GM23338 (cell line): ENCODE data around the gene PLPP4. TPM values are rescaled to one million over a fixed set of nuclear protein-coding genes. Genes with fewer than 3 reads are reported as not detected.

Experiments used
- ATAC-seq: fragments of 200-7000 bp; cut with Tn5 transposase; 3 replicates; pipeline ENCODE4 v1.9.1; 2020
- DNase-seq: peaks from one replicate; pipeline ENCODE4 v3.0.0-alpha.2; 2015; ENCODE audit warnings: low spot score
- H2AFZ ChIP-seq: fragments of 200-600 bp; sonication (generic); 2 replicates; pipeline ENCODE4 v1.8.0; 2016; ENCODE audit warnings: antibody characterized with exemption, mild to moderate bottlenecking, moderate library complexity
- H3F3A ChIP-seq: fragments of 200-600 bp; sonication (generic); replicated peaks from 2 replicates; pipeline ENCODE4 v1.8.0; 2017; ENCODE audit warnings: antibody characterized with exemption, mixed run types, low read depth
- H3K27ac ChIP-seq: fragments of 200-600 bp; sonication (generic); 2 replicates; pipeline ENCODE4 v1.6.1; 2016; ENCODE audit warnings: low read depth
- H3K27me3 ChIP-seq: fragments of 200-600 bp; sonication (generic); 2 replicates; pipeline ENCODE4 v1.8.0; 2016; ENCODE audit warnings: mild to moderate bottlenecking, mixed run types, moderate library complexity; ENCODE audit not compliant: insufficient read depth
- H3K36me3 ChIP-seq: fragments of 200-600 bp; sonication (generic); 2 replicates; pipeline ENCODE4 v1.8.0; 2016; ENCODE audit warnings: mild to moderate bottlenecking; ENCODE audit not compliant: insufficient read depth
- H3K4me1 ChIP-seq: fragments of 200-600 bp; sonication (generic); 2 replicates; pipeline ENCODE4 v1.8.0; 2016; ENCODE audit warnings: mild to moderate bottlenecking, moderate library complexity; ENCODE audit not compliant: insufficient read depth
- H3K4me2 ChIP-seq: fragments of 200-600 bp; sonication (generic); 2 replicates; pipeline ENCODE4 v1.7.1; 2017; ENCODE audit warnings: mixed run types
- H3K4me3 ChIP-seq: fragments of 200-600 bp; sonication (generic); 2 replicates; pipeline ENCODE4 v1.6.1; 2016; ENCODE audit warnings: mixed run types
- H3K79me2 ChIP-seq: fragments of 200-600 bp; sonication (generic); replicated peaks from 2 replicates; pipeline ENCODE4 v1.8.0; 2017; ENCODE audit warnings: mild to moderate bottlenecking; ENCODE audit not compliant: insufficient read depth
- H3K9me2 ChIP-seq: fragments of 200-600 bp; sonication (generic); 2 replicates; pipeline ENCODE4 v1.8.0; 2017; ENCODE audit not compliant: insufficient read depth
- H4K20me1 ChIP-seq: fragments of 200-600 bp; sonication (generic); replicated peaks from 2 replicates; pipeline ENCODE4 v1.8.0; 2017; ENCODE audit warnings: mild to moderate bottlenecking; ENCODE audit not compliant: insufficient read depth
- H3K27ac Mint-ChIP-seq: 2 replicates; pipeline ENCODE4 v1.8.0; 2020; ENCODE audit warnings: inconsistent platforms, mild to moderate bottlenecking, moderate library complexity, mixed read lengths
- H3K27me3 Mint-ChIP-seq: 3 replicates; pipeline ENCODE4 v1.8.0; 2022; ENCODE audit warnings: low read depth, mild to moderate bottlenecking, moderate library complexity, mixed read lengths, inconsistent platforms; ENCODE audit not compliant: insufficient read depth, poor library complexity
- H3K36me3 Mint-ChIP-seq: 3 replicates; pipeline ENCODE4 v1.8.0; 2021; ENCODE audit warnings: low read depth, mild to moderate bottlenecking, inconsistent platforms, moderate library complexity, mixed read lengths
- H3K4me1 Mint-ChIP-seq: 3 replicates; pipeline ENCODE4 v1.8.0; 2020; ENCODE audit warnings: mild to moderate bottlenecking, inconsistent platforms, mixed read lengths
- H3K4me3 Mint-ChIP-seq: 3 replicates; pipeline ENCODE4 v1.8.0; 2021; ENCODE audit warnings: moderate library complexity, mild to moderate bottlenecking, inconsistent platforms, mixed read lengths
- H3K9me3 Mint-ChIP-seq: 3 replicates; pipeline ENCODE4 v1.8.0; 2020; ENCODE audit warnings: moderate library complexity, mild to moderate bottlenecking, inconsistent platforms, mixed read lengths
- CREB1 ChIP-seq: fragments of 250-450 bp; sonication (Bioruptor Pico); IDR thresholded peaks from 2 replicates; pipeline ENCODE4 v1.5.0; 2020; ENCODE audit warnings: low read depth, mild to moderate bottlenecking, moderate library complexity
- CTCF ChIP-seq, 2 experiments: fragments of 200-600 bp in 1 of 2; sonication (generic) in 1 of 2; conservative IDR thresholded peaks; 2 replicates each; pipeline versions ENCODE4 v1.5.1 to v1.6.1; 2016 to 2017; ENCODE audit warnings: antibody characterized with exemption in 2 of 2, low read depth in 2 of 2, mild to moderate bottlenecking in 2 of 2, moderate library complexity in 1 of 2
- ETS1 ChIP-seq: IDR thresholded peaks from 2 replicates; pipeline ENCODE4 v1.6.1; 2016; ENCODE audit warnings: antibody characterized with exemption
- EZH2 ChIP-seq: fragments of 200-600 bp; sonication (generic); IDR thresholded peaks from one replicate; pipeline ENCODE4 v1.8.0; 2017; ENCODE audit warnings: antibody characterized with exemption, mild to moderate bottlenecking, low read depth; ENCODE audit not compliant: unreplicated experiment
- EZH2phosphoT487 ChIP-seq: fragments of 200-600 bp; sonication (generic); IDR thresholded peaks from one replicate; pipeline ENCODE4 v1.8.1; 2018; ENCODE audit warnings: antibody characterized with exemption; ENCODE audit not compliant: unreplicated experiment
- JUNB ChIP-seq: IDR thresholded peaks from one replicate; pipeline ENCODE4 v1.6.1; 2016; ENCODE audit warnings: antibody characterized with exemption; ENCODE audit not compliant: unreplicated experiment
- NANOG ChIP-seq: IDR thresholded peaks from 2 replicates; pipeline ENCODE4 v1.6.1; 2016; ENCODE audit warnings: antibody characterized with exemption, borderline replicate concordance
- POLR2AphosphoS5 ChIP-seq: IDR thresholded peaks from 2 replicates; pipeline ENCODE4 v1.6.1; 2016; ENCODE audit warnings: antibody characterized with exemption, low read depth
- STAT1 ChIP-seq: IDR thresholded peaks from one replicate; pipeline ENCODE4 v1.6.1; 2016; ENCODE audit warnings: antibody characterized with exemption; ENCODE audit not compliant: unreplicated experiment
- ZNF114 ChIP-seq: fragments of 250-450 bp; sonication (Bioruptor Pico); IDR thresholded peaks from 2 replicates; pipeline ENCODE4 v1.5.0; 2020; ENCODE audit warnings: mild to moderate bottlenecking, moderate library complexity
- ZNF331 ChIP-seq: fragments of 250-450 bp; sonication (Bioruptor Pico); IDR thresholded peaks from 2 replicates; pipeline ENCODE4 v1.5.0; 2020; ENCODE audit warnings: low read depth, mild to moderate bottlenecking, moderate library complexity
- polyA plus RNA-seq: library from polyadenylated mRNA; unstranded; fragments of >200 nt; fragmentation: Nextera tagmentation; extraction: Ambion mirVana; gene quantifications from 2 replicates; pipeline ENCODE4 v1.2.1, GENCODE V29; 2016
- total RNA-seq: library from RNA; depleted of rRNA; stranded (reverse); fragments of >200 nt; shearing (Covaris generic); gene quantifications from 2 replicates; pipeline ENCODE4 v1.2.3, GENCODE V29; 2014

The PLPP4 gene
- total and polyA plus RNA-seq, 2 experiments from 2014 or later = 0.24 to 0.31 TPM

- no peak for TF ChIP-seq CTCF (conservative IDR thresholded peaks at IDR 0.05; ENCODE audit: low read depth in 2 of 2)
- no peak for TF ChIP-seq STAT1
- TF ChIP-seq POLR2AphosphoS5 = no peak
- no peak for TF ChIP-seq JUNB
- TF ChIP-seq ETS1 = no peak
- TF ChIP-seq CREB1 = no peak
Measured at GRCh38 chr10:120583424-120584108, 126.5 kb downstream of the PLPP4 start (continued).

- no peak for TF ChIP-seq ZNF114 (CRISPR knock-in tag)
Measured at GRCh38 chr10:120584786-120585185, 127.8 kb downstream of the PLPP4 start.

GRCh38 chr10:120586471-120586872 is 129.4 kb downstream of the PLPP4 start:
- Histone ChIP-seq H3K27me3 (no peaks in the 10 kb centered on the region), H4K20me1 (no peaks in the 10 kb centered on the region), H3K9me2 (no peaks in the 10 kb centered on the region), H3K4me2 (no peak overlapping the region), H3K27ac (no peak overlapping the region), H3K79me2 (no peaks in the 10 kb centered on the region), H3K4me3 (no peak overlapping the region), H3K36me3 (no peaks in the 10 kb centered on the region), H3F3A (no peaks in the 10 kb centered on the region), H3K4me1 (no peaks in the 10 kb centered on the region), H2AFZ (no peak overlapping the region)
- no peak overlapping the region for H3K4me3 Mint-ChIP-seq
- no peak for DNase-seq
- no peaks in the 10 kb centered on the region for H3K27me3 Mint-ChIP-seq
- H3K9me3 Mint-ChIP-seq = no peaks in the 10 kb centered on the region
- no peaks in the 10 kb centered on the region for H3K36me3 Mint-ChIP-seq
- peaks cover 7% of the 10 kb centered on the region for H3K4me1 Mint-ChIP-seq
- ATAC-seq = no peak; the same call in 2 of the 3 replicates
- no peak overlapping the region for H3K27ac Mint-ChIP-seq
- TF ChIP-seq ZNF114 (CRISPR knock-in tag) (no peak), POLR2AphosphoS5 (no peak), EZH2 (no peak), CREB1 (no peak), ZNF331 (CRISPR knock-in tag) (no peak), CTCF (conservative IDR thresholded peaks at IDR 0.05; ENCODE audit: low read depth in 2 of 2) (no peak), STAT1 (no peak), EZH2phosphoT487 (no peak), NANOG (no peak), JUNB (no peak)

More at GRCh38 chr10:120584786-120585185, 127.8 kb downstream of the PLPP4 start:
- Histone ChIP-seq H3K4me2 (no peak overlapping the region), H3K27ac (no peak overlapping the region), H3K9me2 (no peaks in the 10 kb centered on the region), H3K4me1 (no peaks in the 10 kb centered on the region), H3F3A (no peaks in the 10 kb centered on the region), H3K4me3 (no peak overlapping the region), H3K27me3 (no peaks in the 10 kb centered on the region), H4K20me1 (no peaks in the 10 kb centered on the region), H3K36me3 (no peaks in the 10 kb centered on the region), H2AFZ (no peak overlapping the region), H3K79me2 (no peaks in the 10 kb centered on the region)
- DNase-seq (no peak), ATAC-seq (no peak)
- H3K36me3 Mint-ChIP-seq = no peaks in the 10 kb centered on the region
- no peak overlapping the region for H3K27ac Mint-ChIP-seq
- H3K4me3 Mint-ChIP-seq = no peak overlapping the region
- H3K9me3 Mint-ChIP-seq = no peaks in the 10 kb centered on the region; the same call in 2 of the 3 replicates
- H3K27me3 Mint-ChIP-seq = peaks cover 3% of the 10 kb centered on the region
- peaks cover 15% of the 10 kb centered on the region for H3K4me1 Mint-ChIP-seq
